IPS-15b (cell line): ENCODE results near the gene IFT122.
"Not testable (repeated sequence)": the region's sequence is repeated elsewhere in the genome, so short reads cannot be mapped to it uniquely, and the experiment has no call there.

ENCODE experiments used
- H3K27me3 ChIP-seq: one replicate; pipeline ENCODE4 v1.6.1; 2013; ENCODE audit warnings: low read length; ENCODE audit not compliant: control insufficient read depth, insufficient read depth
- H3K36me3 ChIP-seq: one replicate; pipeline ENCODE4 v1.6.1; 2013; ENCODE audit warnings: low read length; ENCODE audit not compliant: control insufficient read depth, insufficient read depth
- H3K4me1 ChIP-seq: one replicate; pipeline ENCODE4 v1.6.1; 2013; ENCODE audit warnings: mild to moderate bottlenecking, low read length; ENCODE audit not compliant: control insufficient read depth, insufficient read depth
- H3K4me3 ChIP-seq: one replicate; pipeline ENCODE4 v1.5.1; 2013; ENCODE audit warnings: low read depth, low read length
- H3K9ac ChIP-seq: one replicate; pipeline ENCODE4 v1.6.1; 2013; ENCODE audit warnings: low read depth, mild to moderate bottlenecking, low read length
- H3K9me3 ChIP-seq: one replicate; pipeline ENCODE4 v1.6.1; 2013; ENCODE audit warnings: mild to moderate bottlenecking, low read length; ENCODE audit not compliant: control insufficient read depth, insufficient read depth

The IFT122 gene

GRCh38 chr3:129540776-129541516 is 100.9 kb downstream of the IFT122 start:
- H3K27me3 ChIP-seq: no peaks in the 10 kb centered on the region
- no peak overlapping the region for H3K4me3 ChIP-seq
- H3K9ac ChIP-seq: no peak overlapping the region
- no peaks in the 10 kb centered on the region for H3K9me3 ChIP-seq
- H3K4me1 ChIP-seq: peaks cover 6% of the 10 kb centered on the region
- H3K36me3 ChIP-seq: no peaks in the 10 kb centered on the region

- no peaks in the 10 kb centered on the region for H3K9me3 ChIP-seq
- no peaks in the 10 kb centered on the region for H3K27me3 ChIP-seq
- no peak overlapping the region for H3K9ac ChIP-seq
- no peaks in the 10 kb centered on the region for H3K36me3 ChIP-seq
- H3K4me1 ChIP-seq: no peaks in the 10 kb centered on the region
- no peak overlapping the region for H3K4me3 ChIP-seq
Measured at GRCh38 chr3:129542747-129543146, 102.7 kb downstream of the IFT122 start.

DNA sequence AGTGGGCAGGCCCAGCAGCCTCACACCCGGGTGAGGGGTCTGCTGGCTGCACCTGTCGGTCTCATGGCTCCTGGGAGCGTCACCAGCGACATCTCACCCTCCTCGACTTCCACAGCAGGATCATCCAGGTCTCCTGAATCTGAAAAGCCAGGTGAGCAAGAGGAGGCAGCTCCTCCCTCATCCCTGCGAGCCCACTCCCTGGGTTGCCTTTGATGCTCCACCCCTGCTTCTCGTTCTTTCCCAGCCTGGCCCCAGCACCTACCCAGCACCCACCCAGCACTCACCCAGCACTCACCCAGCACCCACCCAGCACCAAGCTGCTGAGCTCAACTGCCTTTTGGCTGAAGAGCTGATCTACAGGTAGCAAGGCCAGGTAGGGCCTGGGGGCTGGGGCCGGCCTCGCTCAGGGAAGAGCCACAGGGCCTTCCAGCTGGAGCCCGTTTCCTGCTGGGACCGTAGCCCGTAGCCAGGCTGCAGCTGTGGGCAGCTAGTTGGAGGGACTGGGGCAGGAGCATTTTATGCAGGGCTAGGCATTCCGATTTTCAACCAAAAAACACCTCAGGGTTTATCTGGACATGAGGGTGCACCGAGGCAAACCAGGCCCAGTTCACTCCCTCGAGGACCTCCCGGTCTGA is 103.2 kb downstream of the IFT122 start, which contains the start of gene H1-8:
Gene H1-8, plus strand, starts transcription at position 20 of the 635 bp plus-strand sequence. Its CDS starts 44 bp downstream, at position 64.
- no peaks in the 10 kb centered on the region for H3K36me3 ChIP-seq
- H3K9ac ChIP-seq: no peak within 1 kb of the TSS
- no peak within 1 kb of the TSS for H3K4me3 ChIP-seq
- no peaks in the 10 kb centered on the region for H3K27me3 ChIP-seq
- H3K4me1 ChIP-seq: no peaks in the 10 kb centered on the region
- H3K9me3 ChIP-seq: no peaks in the 10 kb centered on the region

DNA sequence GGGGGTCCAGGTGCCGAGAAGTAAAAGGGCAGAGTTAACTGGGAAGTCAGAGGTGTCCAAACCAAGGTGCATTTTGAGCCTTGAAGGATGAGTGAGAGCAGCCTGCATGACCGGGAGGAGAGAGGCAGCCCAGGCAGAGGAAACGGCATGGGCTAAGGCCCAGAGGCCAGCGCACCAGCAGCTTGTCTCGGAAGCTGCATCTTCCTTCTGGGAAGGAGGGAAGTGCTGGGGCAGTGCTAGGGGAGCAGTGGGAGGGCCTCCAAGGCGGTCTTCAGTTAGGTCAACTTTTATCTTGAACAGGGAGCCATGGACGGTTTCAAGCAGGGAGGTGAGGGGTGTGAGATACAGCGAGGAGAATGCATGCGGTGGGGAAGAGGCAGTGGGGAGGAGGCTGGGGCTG is 104.0 kb downstream of the IFT122 start:
- no peak overlapping the region for H3K9ac ChIP-seq
- H3K9me3 ChIP-seq: no peaks in the 10 kb centered on the region
- H3K4me3 ChIP-seq: no peak overlapping the region
- H3K27me3 ChIP-seq: no peaks in the 10 kb centered on the region
- H3K36me3 ChIP-seq: no peaks in the 10 kb centered on the region
- H3K4me1 ChIP-seq: no peaks in the 10 kb centered on the region

- H3K4me1 ChIP-seq, H3K36me3 ChIP-seq, H3K9me3 ChIP-seq, H3K9ac ChIP-seq, H3K4me3 ChIP-seq, H3K27me3 ChIP-seq: not testable (repeated sequence)
Measured at GRCh38 chr3:129545951-129546350, 105.9 kb downstream of the IFT122 start.

- Histone ChIP-seq H3K4me1 (no peaks in the 10 kb centered on the region), H3K36me3 (no peaks in the 10 kb centered on the region), H3K27me3 (no peaks in the 10 kb centered on the region), H3K4me3 (no peak overlapping the region), H3K9ac (no peak overlapping the region), H3K9me3 (no peaks in the 10 kb centered on the region)
Measured at GRCh38 chr3:129547241-129547640, 107.2 kb downstream of the IFT122 start.

GRCh38 chr3:129548104-129548965 is 108.3 kb downstream of the IFT122 start:
- Histone ChIP-seq H3K4me1 (no peaks in the 10 kb centered on the region), H3K27me3 (no peaks in the 10 kb centered on the region)

DNA sequence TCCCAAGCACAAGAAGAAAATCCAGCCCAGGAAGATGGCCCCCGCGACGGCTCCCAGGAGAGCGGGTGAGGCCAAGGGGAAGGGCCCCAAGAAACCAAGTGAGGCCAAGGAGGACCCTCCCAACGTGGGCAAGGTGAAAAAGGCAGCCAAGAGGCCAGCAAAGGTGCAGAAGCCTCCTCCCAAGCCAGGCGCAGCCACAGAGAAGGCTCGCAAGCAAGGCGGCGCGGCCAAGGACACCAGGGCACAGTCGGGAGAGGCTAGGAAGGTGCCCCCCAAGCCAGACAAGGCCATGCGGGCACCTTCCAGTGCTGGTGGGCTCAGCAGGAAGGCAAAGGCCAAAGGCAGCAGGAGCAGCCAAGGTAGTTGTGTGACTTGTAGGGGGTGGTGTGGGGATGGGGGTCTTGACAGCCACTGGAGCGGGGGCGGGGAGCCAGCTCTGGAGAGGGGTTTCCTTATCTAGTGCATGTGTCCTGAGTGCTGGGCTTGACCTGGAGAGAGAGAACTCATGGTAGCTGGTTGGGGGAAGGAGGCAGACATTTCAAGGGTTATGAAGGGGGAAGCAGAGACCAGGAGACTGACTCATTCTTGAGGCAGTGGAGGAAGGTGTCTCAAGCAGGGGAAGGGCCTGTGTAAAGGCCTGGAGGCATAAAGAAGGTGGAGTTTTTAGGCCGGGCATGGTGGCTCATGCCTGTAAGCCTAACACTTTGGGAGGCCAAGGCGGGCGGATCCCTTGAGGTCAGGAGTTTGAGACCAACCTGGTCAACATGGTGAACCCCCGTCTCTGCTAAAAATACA is 109.2 kb downstream of the IFT122 start:
- Histone ChIP-seq H3K9ac (no peak overlapping the region), H3K27me3 (no peaks in the 10 kb centered on the region), H3K4me1 (no peaks in the 10 kb centered on the region), H3K36me3 (no peaks in the 10 kb centered on the region), H3K4me3 (no peak overlapping the region), H3K9me3 (no peaks in the 10 kb centered on the region)

More at GRCh38 chr3:129548104-129548965, 108.3 kb downstream of the IFT122 start:
- Histone ChIP-seq H3K36me3 (no peaks in the 10 kb centered on the region), H3K9me3 (no peaks in the 10 kb centered on the region), H3K4me3 (no peak overlapping the region), H3K9ac (no peak overlapping the region)

DNA sequence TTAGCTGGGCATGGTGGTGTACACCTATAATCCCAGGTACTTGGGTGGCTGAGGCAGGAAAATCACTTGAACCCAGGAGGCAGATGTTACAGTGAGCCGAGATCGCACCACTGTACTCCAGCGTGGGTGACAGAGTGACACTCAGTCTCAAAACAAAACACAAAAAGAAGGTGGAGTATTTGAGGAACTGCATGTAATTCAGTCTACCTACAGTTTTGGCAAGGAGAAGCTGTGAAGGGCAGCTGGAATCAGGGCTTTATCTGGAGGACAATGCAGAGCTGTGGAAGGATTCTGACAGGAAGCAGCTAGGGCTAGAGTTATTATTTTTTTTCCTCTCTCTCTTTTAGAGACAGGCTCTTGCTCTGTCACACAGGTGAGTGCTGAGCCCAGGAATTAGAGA is 109.8 kb downstream of the IFT122 start:
- no peaks in the 10 kb centered on the region for H3K27me3 ChIP-seq
- H3K4me1 ChIP-seq: no peaks in the 10 kb centered on the region
- no peak overlapping the region for H3K9ac ChIP-seq
- no peak overlapping the region for H3K4me3 ChIP-seq
- H3K9me3 ChIP-seq: no peaks in the 10 kb centered on the region
- H3K36me3 ChIP-seq: no peaks in the 10 kb centered on the region

- Histone ChIP-seq H3K9ac (no peak overlapping the region), H3K9me3 (no peaks in the 10 kb centered on the region), H3K4me3 (no peak overlapping the region), H3K4me1 (peaks cover 3% of the 10 kb centered on the region), H3K27me3 (no peaks in the 10 kb centered on the region), H3K36me3 (peaks cover 3% of the 10 kb centered on the region)
Measured at GRCh38 chr3:129552287-129553050, 112.4 kb downstream of the IFT122 start.
